LNCAP (cell line): ENCODE results near the gene FGF14.

Experiments used
- CTCF ChIP-seq: fragments of 450-650 bp; IDR thresholded peaks from 2 replicates; pipeline ENCODE4 v1.5.1; 2017; ENCODE audit warnings: mild to moderate bottlenecking

The FGF14 gene

GRCh38 chr13:101915331-101915730, 486.5 kb downstream of the FGF14 start:
- no peak for TF ChIP-seq CTCF

- TF ChIP-seq CTCF, result no peak
Measured at GRCh38 chr13:101911752-101912151, 490.1 kb downstream of the FGF14 start.

GRCh38 chr13:101903890-101904289, 498.0 kb downstream of the FGF14 start:
- TF ChIP-seq CTCF, result no peak

GRCh38 chr13:101898676-101899075, 503.2 kb downstream of the FGF14 start:
- no peak for TF ChIP-seq CTCF

GRCh38 chr13:101896541-101896940, 505.3 kb downstream of the FGF14 start:
- no peak for TF ChIP-seq CTCF

GRCh38 chr13:101893021-101893420, 508.8 kb downstream of the FGF14 start:
- TF ChIP-seq CTCF, result no peak

- TF ChIP-seq CTCF, result no peak
Measured at GRCh38 chr13:101892296-101892695, 509.6 kb downstream of the FGF14 start.

GRCh38 chr13:101881593-101881992, 520.3 kb downstream of the FGF14 start:
- no peak for TF ChIP-seq CTCF
